HepG2 (cell line): ENCODE measurements around the gene COPS7A. TPM values are rescaled to one million over a fixed set of nuclear protein-coding genes. Genes with fewer than 3 reads are reported as not detected.

ENCODE experiments used
- CEBPB ChIP-seq: IDR thresholded peaks from 2 replicates; pipeline ENCODE4 v1.6.1; 2011; ENCODE audit warnings: low read depth, low read length, improper control_type of control experiment, borderline replicate concordance
- DZIP1 ChIP-seq: sonication (generic); formaldehyde crosslinking; IDR thresholded peaks from 2 replicates; pipeline ENCODE4 v1.5.0; 2020; ENCODE audit warnings: mild to moderate bottlenecking, missing genetic modification reagents
- MED13 ChIP-seq: sonication (generic); formaldehyde crosslinking; IDR thresholded peaks from 2 replicates; pipeline ENCODE4 v1.5.0; 2020; ENCODE audit warnings: missing genetic modification reagents
- POGZ ChIP-seq: sonication (generic); formaldehyde crosslinking; IDR thresholded peaks from 2 replicates; pipeline ENCODE4 v1.4.0; 2020; ENCODE audit warnings: mild to moderate bottlenecking, missing genetic modification reagents
- SNRNP70 ChIP-seq: fragments of 200-400 bp; formaldehyde crosslinking; IDR thresholded peaks from 2 replicates; pipeline ENCODE4 v1.6.1; 2017; ENCODE audit warnings: mild to moderate bottlenecking, low read depth, low read length, moderate library complexity
- SP2 ChIP-seq: sonication (generic); formaldehyde crosslinking; IDR thresholded peaks from 2 replicates; pipeline ENCODE4 v1.5.1; 2020; ENCODE audit warnings: mild to moderate bottlenecking, missing genetic modification reagents
- ZBTB4 ChIP-seq: sonication (generic); formaldehyde crosslinking; IDR thresholded peaks from 2 replicates; pipeline ENCODE4 v1.4.0; 2020; ENCODE audit warnings: missing genetic modification reagents, mild to moderate bottlenecking, borderline replicate concordance
- ZFAT ChIP-seq: sonication (generic); formaldehyde crosslinking; conservative IDR thresholded peaks from 2 replicates; pipeline ENCODE4 v1.8.1; 2023; ENCODE audit warnings: missing genetic modification reagents, inconsistent platforms
- ZNF101 ChIP-seq: sonication (generic); formaldehyde crosslinking; IDR thresholded peaks from 2 replicates; pipeline ENCODE4 v1.4.0; 2020; ENCODE audit warnings: mild to moderate bottlenecking, low read depth, missing genetic modification reagents, borderline replicate concordance
- ZNF629 ChIP-seq: sonication (generic); formaldehyde crosslinking; conservative IDR thresholded peaks from 2 replicates; pipeline ENCODE4 v1.5.0; 2020; ENCODE audit warnings: missing genetic modification reagents
- ZSCAN12 ChIP-seq: sonication (generic); formaldehyde crosslinking; IDR thresholded peaks from 2 replicates; pipeline ENCODE4 v1.9.0; 2021; ENCODE audit warnings: mild to moderate bottlenecking, missing genetic modification reagents
- polyA plus RNA-seq, 8 experiments: library from polyadenylated mRNA; depleted of rRNA in 3 of 8; stranded (reverse) in 7 of 8; unstranded in 1 of 8; fragments of >200 nt; fragmentation: Illumina TruSeq in 4 of 8; extraction: Trizol in 4 of 8; gene quantifications; 2 replicates each; pipeline versions ENCODE4 v1.2.1 to v1.2.3, GENCODE V29; 2011 to 2016; ENCODE audit warnings: low read depth in 4 of 8, missing spikeins in 1 of 8, mixed read lengths in 1 of 8; ENCODE audit not compliant: insufficient read depth in 1 of 8
- total RNA-seq, 5 experiments: library from RNA; depleted of rRNA; stranded (reverse); fragments of >200 nt; fragmentation: Illumina TruSeq; extraction: Trizol; gene quantifications; 2 replicates each; pipeline ENCODE4 v1.2.3, GENCODE V29; 2016; ENCODE audit warnings: low read depth in 1 of 5
- TF ChIP-seq, protein P1 (sequence below): sonication (generic); formaldehyde crosslinking; IDR thresholded peaks from 2 replicates; pipeline ENCODE4 v1.4.0; 2020; ENCODE audit warnings: missing genetic modification reagents
- TF ChIP-seq, protein P2 (sequence below): sonication (generic); formaldehyde crosslinking; IDR thresholded peaks from 2 replicates; pipeline ENCODE4 v1.4.0; 2020; ENCODE audit warnings: missing genetic modification reagents
- TF ChIP-seq, protein P3 (sequence below): sonication (generic); formaldehyde crosslinking; IDR thresholded peaks from 2 replicates; pipeline ENCODE4 v1.4.0; 2020; ENCODE audit warnings: missing genetic modification reagents, mild to moderate bottlenecking, borderline replicate concordance

The COPS7A gene
- total and polyA plus RNA-seq, 2 of the 13 experiments (the other 11 are each of a cell fraction or from before 2014, with no cell fraction given) = 40.0 to 73.6 TPM

DNA sequence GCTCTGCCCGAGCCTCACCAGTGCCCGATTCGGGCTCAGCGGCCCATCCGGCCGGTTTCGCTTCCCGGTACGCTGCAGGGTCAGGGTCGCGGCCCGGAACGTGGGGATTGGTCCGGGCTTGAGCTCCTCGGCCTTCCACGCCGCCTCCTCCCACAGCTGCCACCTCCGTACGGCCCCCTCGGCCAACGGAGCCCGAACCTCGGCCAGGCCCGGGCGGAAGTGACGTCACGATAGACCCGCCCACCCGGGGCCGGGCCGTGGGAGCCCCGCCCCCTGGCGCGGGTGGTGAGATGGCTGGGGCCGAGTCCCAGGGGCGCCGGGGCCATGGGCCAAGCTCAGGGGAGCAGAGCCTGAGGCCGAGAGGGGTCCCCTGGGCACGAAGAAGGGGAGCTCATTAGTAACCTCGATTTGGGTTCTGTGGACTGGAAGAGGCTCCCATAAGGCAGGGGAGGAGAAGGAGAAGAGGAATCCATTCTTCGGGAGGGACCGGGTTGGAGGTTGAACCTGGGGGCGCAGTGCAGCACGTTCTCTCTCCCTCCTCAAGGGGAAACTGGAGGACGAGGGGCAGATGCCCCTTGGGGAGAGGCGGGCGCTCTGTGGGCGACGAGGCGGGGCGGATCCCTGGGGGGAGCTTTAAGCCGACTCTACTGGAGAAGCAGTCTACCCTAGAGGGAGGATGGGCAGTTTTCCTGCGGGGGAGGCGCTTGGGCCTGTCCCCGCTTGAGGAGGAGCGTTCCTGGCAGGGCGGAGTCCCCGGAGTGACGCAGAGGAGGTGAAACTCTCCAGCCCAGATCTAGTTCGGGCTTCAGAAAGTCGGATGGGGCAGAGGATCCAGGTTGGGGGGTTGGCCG, 29.3 kb downstream of the COPS7A start, which contains the start of gene MLF2 (continued):
- TF ChIP-seq ZNF629 (CRISPR knock-in tag) (peak; percentile 89), ZFAT (CRISPR knock-in tag) (no peak), CEBPB (no peak), ZBTB4 (CRISPR knock-in tag) (peak; percentile 63; the same call in 1 of the 2 replicates), ZNF101 (CRISPR knock-in tag) (no peak), SP2 (CRISPR knock-in tag) (peak; percentile 84), MED13 (peak; percentile 52; the same call in 1 of the 2 replicates), POGZ (CRISPR knock-in tag) (peak; percentile 28), ZSCAN12 (CRISPR knock-in tag) (no peak), DZIP1 (0 out of 2 replicates have a peak, but pooled peaks have one; percentile 18), SNRNP70 (no peak)
- TF ChIP-seq, protein P1, sequence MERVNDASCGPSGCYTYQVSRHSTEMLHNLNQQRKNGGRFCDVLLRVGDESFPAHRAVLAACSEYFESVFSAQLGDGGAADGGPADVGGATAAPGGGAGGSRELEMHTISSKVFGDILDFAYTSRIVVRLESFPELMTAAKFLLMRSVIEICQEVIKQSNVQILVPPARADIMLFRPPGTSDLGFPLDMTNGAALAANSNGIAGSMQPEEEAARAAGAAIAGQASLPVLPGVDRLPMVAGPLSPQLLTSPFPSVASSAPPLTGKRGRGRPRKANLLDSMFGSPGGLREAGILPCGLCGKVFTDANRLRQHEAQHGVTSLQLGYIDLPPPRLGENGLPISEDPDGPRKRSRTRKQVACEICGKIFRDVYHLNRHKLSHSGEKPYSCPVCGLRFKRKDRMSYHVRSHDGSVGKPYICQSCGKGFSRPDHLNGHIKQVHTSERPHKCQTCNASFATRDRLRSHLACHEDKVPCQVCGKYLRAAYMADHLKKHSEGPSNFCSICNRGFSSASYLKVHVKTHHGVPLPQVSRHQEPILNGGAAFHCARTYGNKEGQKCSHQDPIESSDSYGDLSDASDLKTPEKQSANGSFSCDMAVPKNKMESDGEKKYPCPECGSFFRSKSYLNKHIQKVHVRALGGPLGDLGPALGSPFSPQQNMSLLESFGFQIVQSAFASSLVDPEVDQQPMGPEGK = peak; percentile 94
- TF ChIP-seq, protein P2, sequence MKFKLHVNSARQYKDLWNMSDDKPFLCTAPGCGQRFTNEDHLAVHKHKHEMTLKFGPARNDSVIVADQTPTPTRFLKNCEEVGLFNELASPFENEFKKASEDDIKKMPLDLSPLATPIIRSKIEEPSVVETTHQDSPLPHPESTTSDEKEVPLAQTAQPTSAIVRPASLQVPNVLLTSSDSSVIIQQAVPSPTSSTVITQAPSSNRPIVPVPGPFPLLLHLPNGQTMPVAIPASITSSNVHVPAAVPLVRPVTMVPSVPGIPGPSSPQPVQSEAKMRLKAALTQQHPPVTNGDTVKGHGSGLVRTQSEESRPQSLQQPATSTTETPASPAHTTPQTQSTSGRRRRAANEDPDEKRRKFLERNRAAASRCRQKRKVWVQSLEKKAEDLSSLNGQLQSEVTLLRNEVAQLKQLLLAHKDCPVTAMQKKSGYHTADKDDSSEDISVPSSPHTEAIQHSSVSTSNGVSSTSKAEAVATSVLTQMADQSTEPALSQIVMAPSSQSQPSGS (CRISPR knock-in tag) = peak; percentile 92
- TF ChIP-seq, protein P3, sequence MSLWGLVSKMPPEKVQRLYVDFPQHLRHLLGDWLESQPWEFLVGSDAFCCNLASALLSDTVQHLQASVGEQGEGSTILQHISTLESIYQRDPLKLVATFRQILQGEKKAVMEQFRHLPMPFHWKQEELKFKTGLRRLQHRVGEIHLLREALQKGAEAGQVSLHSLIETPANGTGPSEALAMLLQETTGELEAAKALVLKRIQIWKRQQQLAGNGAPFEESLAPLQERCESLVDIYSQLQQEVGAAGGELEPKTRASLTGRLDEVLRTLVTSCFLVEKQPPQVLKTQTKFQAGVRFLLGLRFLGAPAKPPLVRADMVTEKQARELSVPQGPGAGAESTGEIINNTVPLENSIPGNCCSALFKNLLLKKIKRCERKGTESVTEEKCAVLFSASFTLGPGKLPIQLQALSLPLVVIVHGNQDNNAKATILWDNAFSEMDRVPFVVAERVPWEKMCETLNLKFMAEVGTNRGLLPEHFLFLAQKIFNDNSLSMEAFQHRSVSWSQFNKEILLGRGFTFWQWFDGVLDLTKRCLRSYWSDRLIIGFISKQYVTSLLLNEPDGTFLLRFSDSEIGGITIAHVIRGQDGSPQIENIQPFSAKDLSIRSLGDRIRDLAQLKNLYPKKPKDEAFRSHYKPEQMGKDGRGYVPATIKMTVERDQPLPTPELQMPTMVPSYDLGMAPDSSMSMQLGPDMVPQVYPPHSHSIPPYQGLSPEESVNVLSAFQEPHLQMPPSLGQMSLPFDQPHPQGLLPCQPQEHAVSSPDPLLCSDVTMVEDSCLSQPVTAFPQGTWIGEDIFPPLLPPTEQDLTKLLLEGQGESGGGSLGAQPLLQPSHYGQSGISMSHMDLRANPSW (CRISPR knock-in tag) = peak; percentile 51; the same call in 1 of the 2 replicates
